ENCODE results near the gene USP30. TPM values are rescaled to one million over a fixed set of nuclear protein-coding genes. Genes with fewer than 3 reads are reported as not detected.

USP30 gene
- total RNA-seq, 1 experiment from 2014 or later, result 7.8 TPM

DNA sequence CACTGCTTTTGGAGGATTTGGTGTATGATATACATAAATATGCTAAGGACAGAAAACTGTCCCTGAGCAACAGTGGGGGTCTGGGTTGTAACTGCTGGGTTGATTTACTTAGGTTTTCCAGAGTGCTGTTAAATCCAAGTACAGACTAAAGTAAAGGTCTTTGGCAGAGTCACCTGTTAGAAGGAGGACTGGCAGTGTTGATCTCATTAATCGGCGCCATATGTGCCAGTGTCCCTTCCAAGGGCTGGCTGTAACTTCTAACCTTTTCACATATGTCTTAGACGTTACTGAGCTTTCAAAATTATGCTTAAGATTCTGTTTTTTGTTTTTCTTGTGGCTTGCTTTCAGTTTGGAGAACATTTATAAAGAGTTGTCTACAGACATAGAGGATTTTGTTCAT lies 50.1 kb downstream of the USP30 start:
- Mint-ChIP-seq H3K36me3 (ENCODE audit: insufficient read depth in 1 of 3, low read depth in 3 of 3) (peaks cover 63 to 85% (median 84%) of the 10 kb centered on the region in 3 experiments), H3K27ac (no peak overlapping the region), H3K27me3 (ENCODE audit: low read depth) (no peaks in the 10 kb centered on the region), H3K4me1 (peaks cover 2 to 10% of the 10 kb centered on the region in 2 experiments), H3K4me3 (no peak overlapping the region), H3K9me3 (no peaks in the 10 kb centered on the region)
- peaks cover 5% of the 10 kb centered on the region; the same call in 1 of the 2 replicates for H3K79me2 ChIP-seq (ENCODE audit: insufficient read depth, low read length)
- no peak overlapping the region for H2AFZ ChIP-seq (ENCODE audit: low read length)
- no peak overlapping the region for H2BK5ac ChIP-seq (ENCODE audit: insufficient read length, low read length)
- H4K91ac ChIP-seq (ENCODE audit: insufficient read length, low read depth, low read length), result no peak overlapping the region
- H4K8ac ChIP-seq (replicated peaks; ENCODE audit: insufficient read length, low read depth, low read length), result no peak overlapping the region
- H3T11ph ChIP-seq (ENCODE audit: low read length), result no peak overlapping the region
- H2BK20ac ChIP-seq (ENCODE audit: low read depth, low read length, poor library complexity, severe bottlenecking), result no peak overlapping the region
- no peak overlapping the region for H3K4ac ChIP-seq (ENCODE audit: low read depth, low read length)
- H3K23ac ChIP-seq (ENCODE audit: insufficient read length, low read depth, low read length), result no peak overlapping the region
- DNase-seq, result no peak
- H3K27ac ChIP-seq (ENCODE audit: insufficient read length, low read depth, low read length), result no peak overlapping the region
- H3K27me3 ChIP-seq (ENCODE audit: insufficient read depth, low read length), result no peaks in the 10 kb centered on the region
- H2BK12ac ChIP-seq (ENCODE audit: insufficient read length, low read depth, low read length), result no peak overlapping the region
- TF ChIP-seq CTCF (conservative IDR thresholded peaks at IDR 0.05), result no peak
- WGBS (ENCODE audit: extremely low coverage, insufficient read length, low lambda C conversion rate), result no CpG with 5 or more reads among the region's 3 CpGs
- no peaks in the 10 kb centered on the region for H4K20me1 ChIP-seq (ENCODE audit: control insufficient read depth, insufficient read depth, insufficient read length)
- no peak overlapping the region for H2BK15ac ChIP-seq (ENCODE audit: low read depth, low read length)
- H3K9me3 ChIP-seq (ENCODE audit: control insufficient read depth, low read depth, low read length), result no peaks in the 10 kb centered on the region
- H3K4me2 ChIP-seq (ENCODE audit: insufficient read depth, insufficient read length, low read length), result no peak overlapping the region
- H3K56ac ChIP-seq (ENCODE audit: insufficient read length, low read depth, low read length), result no peak overlapping the region
- peaks cover 8% of the 10 kb centered on the region for H3K23me2 ChIP-seq (ENCODE audit: insufficient read length, low read depth, low read length, poor library complexity, severe bottlenecking)
- peaks cover 8% of the 10 kb centered on the region for H3K79me1 ChIP-seq (ENCODE audit: insufficient read depth, low read depth, low read length, poor library complexity, severe bottlenecking)
- no peak overlapping the region for H2BK120ac ChIP-seq (ENCODE audit: low read depth, low read length, poor library complexity, severe bottlenecking)
- no peak overlapping the region for H4K5ac ChIP-seq (ENCODE audit: insufficient read length, low read depth, low read length)
- H3K4me1 ChIP-seq (ENCODE audit: insufficient read depth, low read length), result no peaks in the 10 kb centered on the region
- H2AK5ac ChIP-seq (ENCODE audit: insufficient read length, low read length), result no peak overlapping the region
- no peak overlapping the region for H3K9ac ChIP-seq (ENCODE audit: extremely low read depth, insufficient read length, low read length)
- no peak overlapping the region for H3K14ac ChIP-seq (ENCODE audit: insufficient read depth, low read length)
- H3K18ac ChIP-seq (ENCODE audit: insufficient read length, low read depth, low read length), result no peak overlapping the region
